Upper lobe of left lung (tissue), 6 donors: ENCODE results near the gene ANKRD13C. TPM values are rescaled to one million over a fixed set of nuclear protein-coding genes. Genes with fewer than 3 reads are reported as not detected.
"Not testable (repeated sequence)": the region's sequence is repeated elsewhere in the genome, so short reads cannot be mapped to it uniquely, and the experiment has no call there.

Experiments used
- ATAC-seq, 2 donors: fragments of 200-7000 bp; cut with Tn5 transposase; one replicate each; pipeline ENCODE4 v1.9.1; 2022; ENCODE audit warnings: mild to moderate bottlenecking in 2 of 2, moderate library complexity in 2 of 2; ENCODE audit not compliant: low FRiP score in 2 of 2
- DNase-seq, 2 donors: peaks; one replicate each; pipeline ENCODE4 v3.0.0-alpha.2; 2019 to 2020
- H3K27ac ChIP-seq, 4 donors: fragments of 200-600 bp; sonication (generic); one replicate each; pipeline ENCODE4 v1.5.1; 2016 to 2019
- H3K27me3 ChIP-seq, 4 donors: fragments of 200-600 bp; sonication (generic); one replicate each; pipeline ENCODE4 v1.5.1; 2017 to 2019
- H3K36me3 ChIP-seq, 4 donors: fragments of 200-600 bp; sonication (generic); one replicate each; pipeline ENCODE4 v1.5.1; 2016 to 2019
- H3K4me1 ChIP-seq, 4 donors: fragments of 200-600 bp; sonication (generic); one replicate each; pipeline ENCODE4 v1.5.1; 2018 to 2019
- H3K4me3 ChIP-seq, 4 donors: fragments of 200-600 bp; sonication (generic); one replicate each; pipeline ENCODE4 v1.5.1; 2017 to 2019; ENCODE audit warnings: mild to moderate bottlenecking in 2 of 4, moderate library complexity in 1 of 4
- H3K9me3 ChIP-seq, 4 donors: fragments of 200-600 bp; sonication (generic); one replicate each; pipeline ENCODE4 v1.5.1; 2018 to 2019
- CTCF ChIP-seq, 6 experiments: fragments of 450-650 bp in 4 of 6; fragments of 200-600 bp in 2 of 6; sonication (generic) in 2 of 6; IDR thresholded peaks; one replicate each; pipeline ENCODE4 v1.5.1; 2016 to 2019; ENCODE audit warnings: antibody characterized with exemption in 6 of 6
- EP300 ChIP-seq, 4 donors: sonication (generic); formaldehyde crosslinking; IDR thresholded peaks; one replicate each; pipeline ENCODE4 v1.5.1; 2017; ENCODE audit warnings: antibody characterized with exemption in 4 of 4, control low read depth in 2 of 4
- POLR2A ChIP-seq, 4 donors: fragments of 450-650 bp; IDR thresholded peaks; one replicate each; pipeline ENCODE4 v1.5.1; 2016 to 2017; ENCODE audit warnings: antibody characterized with exemption in 4 of 4, mild to moderate bottlenecking in 2 of 4
- POLR2AphosphoS5 ChIP-seq, 2 donors: sonication (generic); formaldehyde crosslinking; IDR thresholded peaks; one replicate each; pipeline ENCODE4 v1.5.1; 2017; ENCODE audit warnings: antibody characterized with exemption in 2 of 2
- WGBS, 2 donors: methylation state at CpG; one replicate each; pipeline ENCODE4 v1.1.5; 2017 to 2018; 5-methylcytosine and 5-hydroxymethylcytosine counted together
- total RNA-seq, 6 donors: library from RNA; depleted of rRNA in 4 of 6; stranded (reverse); fragments of >200 nt in 4 of 6; gene quantifications; one replicate each; pipeline versions ENCODE4 v1.1.0 to v1.2.1, GENCODE V29; 2016 to 2021
- donor health status: DM: no; HTN: no; CAD: no; lungs with moderate emphysema.
- donor health status: DM: no; HTN: yes; CAD: no; lungs with severe emphysema.

Gene ANKRD13C
- total RNA-seq, 6 donors from 2014 or later: 13.0 to 37.4 (median 20.6) TPM

DNA sequence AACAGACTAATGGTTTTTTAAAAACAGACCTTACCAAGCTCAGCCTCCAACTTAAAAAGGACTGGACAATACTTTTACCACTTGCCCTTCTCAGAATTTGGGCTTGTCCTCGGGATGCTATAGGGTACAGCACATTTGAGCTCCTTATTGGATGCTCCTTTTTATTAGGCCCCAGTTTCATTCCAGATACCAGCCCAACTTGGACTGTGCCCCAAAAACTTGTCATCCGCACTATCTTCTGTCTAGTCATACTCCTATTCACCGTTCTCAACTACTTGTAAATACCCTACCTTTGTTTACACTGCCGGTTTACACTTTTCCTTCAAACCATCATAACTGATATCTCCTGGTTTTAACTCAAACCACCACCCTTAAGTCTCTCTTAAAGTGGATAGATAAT lies 17.9 kb upstream of the ANKRD13C start:
- TF ChIP-seq EP300 (IDR thresholded peaks at IDR 0.05): no peak
- no peak for TF ChIP-seq POLR2AphosphoS5 (IDR thresholded peaks at IDR 0.05)
- TF ChIP-seq CTCF (IDR thresholded peaks at IDR 0.05): no peak
- no peak for TF ChIP-seq POLR2A (IDR thresholded peaks at IDR 0.05)
- no peak for ATAC-seq
- WGBS, 2 donors: 85 to 91% methylated on average over 4 of the region's 4 CpGs

DNA sequence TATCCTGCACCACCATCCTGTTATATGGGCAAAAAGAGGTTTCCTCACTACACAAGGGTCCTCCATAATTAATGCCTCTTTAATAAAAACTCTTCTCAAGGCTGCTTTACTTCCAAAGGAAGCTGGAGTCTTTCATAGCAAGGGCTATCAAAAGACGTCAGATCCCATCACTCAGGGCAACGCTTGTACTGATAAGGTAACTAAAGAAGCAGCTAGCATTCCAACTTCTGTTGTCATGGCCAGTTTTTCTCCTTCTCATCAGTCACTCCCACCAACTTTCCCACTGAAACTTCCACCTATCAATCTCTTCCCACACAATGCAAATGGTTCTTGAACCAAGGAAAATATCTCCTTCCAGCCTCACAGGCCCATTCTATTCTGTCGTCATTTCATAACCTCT lies 17.1 kb upstream of the ANKRD13C start:
- ATAC-seq, H3K4me1 ChIP-seq, H3K27me3 ChIP-seq, H3K9me3 ChIP-seq, DNase-seq, H3K36me3 ChIP-seq, H3K4me3 ChIP-seq, H3K27ac ChIP-seq: not testable (repeated sequence)
- 80 to 85% methylated on average over 3 of the region's 3 CpGs for WGBS, 2 donors

More for the DNA sequence above, 17.9 kb upstream of the ANKRD13C start:
- Histone ChIP-seq H3K27me3 (no peaks in the 10 kb centered on the region), H3K36me3 (no peaks in the 10 kb centered on the region), H3K9me3 (no peaks in the 10 kb centered on the region), H3K27ac (no peak overlapping the region), H3K4me3 (no peak overlapping the region), H3K4me1 (no peaks in the 10 kb centered on the region)
- DNase-seq: no peak

DNA sequence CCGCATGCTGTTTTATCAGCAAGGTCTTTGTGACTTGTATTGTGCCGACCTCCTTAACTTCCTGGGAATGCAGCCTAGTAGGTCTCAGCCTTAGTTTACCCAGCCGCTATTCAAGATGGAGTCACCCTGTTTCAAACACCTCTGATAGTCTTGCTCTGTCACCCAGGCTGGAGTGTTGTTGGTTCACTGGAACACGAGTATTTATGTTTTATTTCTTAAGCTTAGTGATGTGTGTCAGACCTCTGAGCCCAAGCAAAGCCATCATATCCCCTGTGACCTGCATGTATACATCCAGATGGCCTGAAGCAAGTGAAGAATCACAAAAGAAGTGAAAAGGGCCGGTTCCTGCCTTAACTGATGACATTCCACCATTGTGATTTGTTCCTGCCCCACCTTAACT lies 12.9 kb upstream of the ANKRD13C start:
- not testable (repeated sequence) for H3K27ac ChIP-seq, H3K27me3 ChIP-seq, ATAC-seq, H3K36me3 ChIP-seq, DNase-seq, H3K9me3 ChIP-seq, H3K4me1 ChIP-seq, H3K4me3 ChIP-seq
- WGBS, 2 donors: 85 to 89% methylated on average over 5 of the region's 5 CpGs

DNA sequence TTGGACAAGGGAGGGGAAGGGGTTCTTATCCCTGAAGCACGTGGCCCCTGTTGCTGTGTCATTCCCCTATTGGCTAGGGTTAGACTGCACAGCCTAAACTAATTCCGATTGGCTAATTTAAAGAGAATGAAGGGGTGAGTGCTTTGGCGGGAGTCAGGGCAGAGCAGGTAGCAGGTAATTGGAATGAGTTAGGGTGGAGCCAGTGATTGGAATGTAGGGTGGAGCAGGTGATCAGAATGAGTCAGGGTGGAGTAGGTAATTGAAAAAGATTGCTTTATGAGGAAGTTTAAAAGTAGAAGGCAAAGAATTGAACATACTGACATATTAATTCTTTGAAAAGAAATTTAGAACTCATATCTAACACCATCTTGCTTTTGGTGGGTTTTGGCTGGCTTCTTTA lies 12.5 kb upstream of the ANKRD13C start:
- H3K4me1 ChIP-seq, H3K36me3 ChIP-seq, H3K27ac ChIP-seq, DNase-seq, ATAC-seq, H3K27me3 ChIP-seq, H3K9me3 ChIP-seq, H3K4me3 ChIP-seq: not testable (repeated sequence)
- WGBS, 2 donors: 67 to 90% methylated on average over 3 of the region's 3 CpGs

- not testable (repeated sequence) for H3K27me3 ChIP-seq, H3K27ac ChIP-seq, ATAC-seq, H3K36me3 ChIP-seq, H3K4me3 ChIP-seq, DNase-seq, H3K4me1 ChIP-seq, H3K9me3 ChIP-seq
- 82 to 88% methylated on average over 4 of the region's 4 CpGs for WGBS, 2 donors
Measured at GRCh38 chr1:70366425-70366952, 12.0 kb upstream of the ANKRD13C start.

- no peak for TF ChIP-seq POLR2AphosphoS5 (IDR thresholded peaks at IDR 0.05)
- TF ChIP-seq CTCF (IDR thresholded peaks at IDR 0.05): no peak
- no peak for TF ChIP-seq POLR2A (IDR thresholded peaks at IDR 0.05)
- no peak for TF ChIP-seq EP300 (IDR thresholded peaks at IDR 0.05)
- Histone ChIP-seq H3K4me1 (no peaks in the 10 kb centered on the region), H3K27ac (no peak overlapping the region), H3K4me3 (no peak overlapping the region), H3K9me3 (no peaks in the 10 kb centered on the region), H3K27me3 (no peaks in the 10 kb centered on the region), H3K36me3 (no peaks in the 10 kb centered on the region)
- ATAC-seq (no peak), DNase-seq (no peak)
- 72 to 73% methylated on average over 3 of the region's 3 CpGs for WGBS, 2 donors
Measured at GRCh38 chr1:70364439-70364838, 9.9 kb upstream of the ANKRD13C start.

GRCh38 chr1:70361727-70362398 lies 7.3 kb upstream of the ANKRD13C start:
- ATAC-seq (no peak), DNase-seq (no peak)
- H3K4me3 ChIP-seq: no peak overlapping the region
- TF ChIP-seq POLR2A (IDR thresholded peaks at IDR 0.05) (no peak), CTCF (IDR thresholded peaks at IDR 0.05) (no peak), POLR2AphosphoS5 (IDR thresholded peaks at IDR 0.05) (no peak), EP300 (IDR thresholded peaks at IDR 0.05) (no peak)
- WGBS, 2 donors: 57 to 73% methylated on average over 3 of the region's 3 CpGs
- no peak overlapping the region for H3K27ac ChIP-seq
- no peaks in the 10 kb centered on the region for H3K4me1 ChIP-seq
- H3K36me3 ChIP-seq: no peaks in the 10 kb centered on the region
- no peaks in the 10 kb centered on the region for H3K27me3 ChIP-seq
- no peaks in the 10 kb centered on the region for H3K9me3 ChIP-seq
